HCT116 (cell line): Measurements from ENCODE around the gene METTL1. TPM values are rescaled to one million over a fixed set of nuclear protein-coding genes. Genes with fewer than 3 reads are reported as not detected.

Source experiments
- ATAC-seq: fragments of 200-7000 bp; cut with Tn5 transposase; 2 replicates; pipeline ENCODE4 v1.9.1; 2020; ENCODE audit warnings: mild to moderate bottlenecking, moderate library complexity
- BruUV-seq: library from RNA; stranded (reverse); fragments of 400-500 nt; replicated peaks from 2 replicates; lab custom pipeline; 2021; lab: Mats Ljungman, UMichigan
- CTCF ChIA-PET: fragments of 300-600 bp; sonication (Branson Sonifier 250); formaldehyde crosslinking; loops from one replicate; lab custom pipeline; 2021; ENCODE audit warnings: antibody characterized with exemption; lab: Charles Lee
- POLR2A ChIA-PET: fragments of 300-600, 350-600 bp; sonication (Branson Sonifier 250); formaldehyde crosslinking; loops from one replicate; lab custom pipeline; 2021; ENCODE audit warnings: antibody characterized with exemption; lab: Charles Lee
- RAD21 ChIA-PET, 2 experiments: fragments of 300-600 bp; sonication (Branson Sonifier 250); formaldehyde crosslinking; loops; one replicate each; lab custom pipeline; 2023; ENCODE audit warnings: low total read pairs in 2 of 2; ENCODE audit not compliant: uncharacterized antibody in 2 of 2, unreplicated experiment in 2 of 2, low non-redundant PET in 1 of 2; lab: Charles Lee
- DNase-seq: peaks from one replicate; pipeline ENCODE4 v3.0.0-alpha.2; 2010; ENCODE audit warnings: low read depth, low spot score
- H2AFZ ChIP-seq: fragments of 200-600 bp; shearing (Covaris generic), sonication (generic); 2 replicates; pipeline ENCODE4 v1.6.1; 2017; ENCODE audit warnings: low read depth, mixed run types, mixed read lengths, antibody characterized with exemption, low read length; ENCODE audit not compliant: poor library complexity, severe bottlenecking
- H3K27ac ChIP-seq: 2 replicates; pipeline ENCODE4 v1.5.1; 2012; ENCODE audit warnings: low read depth, low read length
- H3K27me3 ChIP-seq: fragments of 200-600 bp; sonication (generic); 2 replicates; pipeline ENCODE4 v1.6.1; 2016; ENCODE audit warnings: mixed run types, low read length, mixed read lengths; ENCODE audit not compliant: insufficient read depth
- H3K36me3 ChIP-seq, 2 experiments: fragments of 200-500 bp in 1 of 2; fragments of 200-600 bp in 1 of 2; sonication (Bioruptor generic) in 1 of 2; sonication (generic) in 1 of 2; 2 replicates each; pipeline versions ENCODE4 v1.5.1 to v1.6.1; 2014 to 2016; ENCODE audit warnings: low read length in 2 of 2, inconsistent platforms in 1 of 2, mixed read lengths in 1 of 2, mixed run types in 1 of 2; ENCODE audit not compliant: insufficient read depth in 2 of 2, control insufficient read depth in 1 of 2
- H3K4me1 ChIP-seq, 2 experiments: fragments of 200-600 bp in 1 of 2; sonication (generic) in 1 of 2; 2 replicates each; pipeline versions ENCODE4 v1.5.1 to v1.6.1; 2012 to 2017; ENCODE audit warnings: low read length in 2 of 2, inconsistent platforms in 1 of 2, mild to moderate bottlenecking in 1 of 2, mixed read lengths in 1 of 2, mixed run types in 1 of 2, moderate library complexity in 1 of 2; ENCODE audit not compliant: insufficient read depth in 2 of 2, control insufficient read depth in 1 of 2
- H3K4me2 ChIP-seq: fragments of 200-600 bp; sonication (generic); 2 replicates; pipeline ENCODE4 v1.6.1; 2017; ENCODE audit warnings: mixed run types, low read length, mixed read lengths
- H3K4me3 ChIP-seq, 2 experiments: fragments of 200-600 bp in 1 of 2; sonication (generic) in 1 of 2; replicated peaks in 1 of 2; 2 replicates each; pipeline ENCODE4 v1.5.1; 2011 to 2016; ENCODE audit warnings: low read length in 2 of 2, control low read depth in 1 of 2, low read depth in 1 of 2, mild to moderate bottlenecking in 1 of 2, mixed read lengths in 1 of 2, mixed run types in 1 of 2
- H3K79me2 ChIP-seq: fragments of 200-600 bp; sonication (generic); 2 replicates; pipeline ENCODE4 v1.6.1; 2017; ENCODE audit warnings: mild to moderate bottlenecking, mixed run types, low read length, moderate library complexity, mixed read lengths; ENCODE audit not compliant: insufficient read depth
- H3K9ac ChIP-seq: fragments of 200-600 bp; sonication (generic); 2 replicates; pipeline ENCODE4 v1.6.1; 2016; ENCODE audit warnings: low read length, mixed read lengths
- H3K9me2 ChIP-seq: fragments of 200-600 bp; sonication (generic), shearing (Covaris generic); 2 replicates; pipeline ENCODE4 v1.6.1; 2017; ENCODE audit warnings: mixed run types, mild to moderate bottlenecking, moderate library complexity; ENCODE audit not compliant: insufficient read depth
- H3K9me3 ChIP-seq, 2 experiments: fragments of 200-500 bp in 1 of 2; fragments of 200-600 bp in 1 of 2; sonication (Bioruptor generic) in 1 of 2; sonication (generic) in 1 of 2; 2 replicates each; pipeline ENCODE4 v1.6.1; 2014 to 2017; ENCODE audit warnings: low read length in 2 of 2, mixed read lengths in 2 of 2, inconsistent platforms in 1 of 2, low read depth in 1 of 2, mild to moderate bottlenecking in 1 of 2, mixed run types in 1 of 2, moderate library complexity in 1 of 2; ENCODE audit not compliant: control insufficient read depth in 1 of 2, insufficient read depth in 1 of 2
- H4K20me1 ChIP-seq: fragments of 200-600 bp; sonication (generic), shearing (Covaris generic); 2 replicates; pipeline ENCODE4 v1.6.1; 2017; ENCODE audit warnings: mixed run types, mild to moderate bottlenecking, moderate library complexity; ENCODE audit not compliant: insufficient read depth
- CEBPB ChIP-seq: IDR thresholded peaks from 2 replicates; pipeline ENCODE4 v1.6.1; 2012; ENCODE audit warnings: low read depth
- POLR2AphosphoS5 ChIP-seq: IDR thresholded peaks from 2 replicates; pipeline ENCODE4 v1.6.1; 2011; ENCODE audit warnings: mild to moderate bottlenecking, low read depth, low read length, moderate library complexity
- SIN3A ChIP-seq: IDR thresholded peaks from 2 replicates; pipeline ENCODE4 v1.6.1; 2012; ENCODE audit warnings: low read depth
- YY1 ChIP-seq: IDR thresholded peaks from 2 replicates; pipeline ENCODE4 v1.6.1; 2011; ENCODE audit warnings: low read length, low read depth, moderate library complexity, mild to moderate bottlenecking; ENCODE audit not compliant: insufficient replicate concordance; ENCODE audit errors: extremely low read depth
- ZFX ChIP-seq: fragments of 450-650 bp; IDR thresholded peaks from 2 replicates; pipeline ENCODE4 v1.6.1; 2017
- intact Hi-C: fragments of 100-400 bp; cut with micrococcal nuclease; formaldehyde crosslinking; loops from 2 replicates; pipeline ENCODE4 v1.10.0; 2022
- total RNA-seq: library from RNA; stranded (reverse); gene quantifications from one replicate; pipeline ENCODE4 v1.2.1, GENCODE V29; 2021; ENCODE audit not compliant: unreplicated experiment
- TF ChIP-seq, protein P1 (sequence below), 3 experiments: fragments of 200-600 bp in 1 of 3; sonication (generic) in 1 of 3; IDR thresholded peaks in 2 of 3; conservative IDR thresholded peaks in 1 of 3; 2 replicates each; pipeline ENCODE4 v1.5.1; 2012 to 2017; ENCODE audit warnings: low read depth in 2 of 3, low read length in 2 of 3, antibody characterized with exemption in 1 of 3, borderline replicate concordance in 1 of 3, control low read depth in 1 of 3, mild to moderate bottlenecking in 1 of 3, mixed read lengths in 1 of 3, mixed run types in 1 of 3, moderate library complexity in 1 of 3; ENCODE audit not compliant: insufficient read depth in 1 of 3
- TF ChIP-seq, protein P2 (sequence below): IDR thresholded peaks from 2 replicates; pipeline ENCODE4 v1.6.1; 2012
- TF ChIP-seq, protein P3 (sequence below): IDR thresholded peaks from 2 replicates; pipeline ENCODE4 v1.6.1; 2012; ENCODE audit warnings: low read depth

The METTL1 gene
- total RNA-seq, 1 experiment from 2014 or later, result 56.6 TPM

DNA sequence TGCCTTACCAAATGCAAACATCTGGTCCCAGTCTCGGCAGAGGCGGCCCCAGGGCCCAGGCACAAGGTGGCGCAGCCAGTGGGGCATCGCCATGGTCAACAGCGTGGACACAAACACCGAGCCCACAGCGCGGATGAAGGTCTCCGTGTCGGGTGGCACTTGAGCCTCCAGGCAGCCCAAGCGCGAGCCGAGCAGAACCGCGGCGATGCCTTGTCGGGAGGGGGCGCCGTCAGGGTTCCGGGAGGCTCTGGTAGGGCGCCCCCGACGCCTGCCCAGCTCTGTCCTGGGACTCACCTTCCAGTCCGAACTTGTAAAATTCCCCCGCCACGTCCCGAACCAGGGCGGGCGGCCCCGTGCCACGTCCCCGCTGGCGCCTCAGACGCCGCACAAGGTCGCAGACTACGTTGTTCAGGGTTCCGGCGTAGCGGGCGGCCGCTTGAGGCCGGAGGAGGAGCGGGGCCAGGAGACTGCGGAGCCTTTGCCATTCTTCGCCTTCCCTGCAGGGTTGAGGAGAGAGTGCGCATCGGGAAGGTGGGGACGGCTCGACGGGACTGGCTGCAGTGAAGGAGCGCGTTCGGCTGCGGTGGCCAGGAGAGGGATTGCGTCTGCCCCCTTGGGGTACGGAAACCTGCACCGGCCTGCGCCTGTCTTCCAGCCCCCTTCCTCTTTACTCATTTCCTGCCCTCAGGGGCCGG lies 6.8 kb downstream of the METTL1 start:
- TSS peak; percentile 63 for BruUV-seq
- H3K27me3 ChIP-seq, result no peaks in the 10 kb centered on the region
- intact Hi-C loops, result no loop called here
- peaks cover 13 to 20% of the 10 kb centered on the region in 2 experiments; a peak in 3 of 4 replicates for H3K36me3 ChIP-seq
- peak; percentile 49; the same call in 1 of the 2 replicates for TF ChIP-seq ZFX
- TF ChIP-seq, protein P1, sequence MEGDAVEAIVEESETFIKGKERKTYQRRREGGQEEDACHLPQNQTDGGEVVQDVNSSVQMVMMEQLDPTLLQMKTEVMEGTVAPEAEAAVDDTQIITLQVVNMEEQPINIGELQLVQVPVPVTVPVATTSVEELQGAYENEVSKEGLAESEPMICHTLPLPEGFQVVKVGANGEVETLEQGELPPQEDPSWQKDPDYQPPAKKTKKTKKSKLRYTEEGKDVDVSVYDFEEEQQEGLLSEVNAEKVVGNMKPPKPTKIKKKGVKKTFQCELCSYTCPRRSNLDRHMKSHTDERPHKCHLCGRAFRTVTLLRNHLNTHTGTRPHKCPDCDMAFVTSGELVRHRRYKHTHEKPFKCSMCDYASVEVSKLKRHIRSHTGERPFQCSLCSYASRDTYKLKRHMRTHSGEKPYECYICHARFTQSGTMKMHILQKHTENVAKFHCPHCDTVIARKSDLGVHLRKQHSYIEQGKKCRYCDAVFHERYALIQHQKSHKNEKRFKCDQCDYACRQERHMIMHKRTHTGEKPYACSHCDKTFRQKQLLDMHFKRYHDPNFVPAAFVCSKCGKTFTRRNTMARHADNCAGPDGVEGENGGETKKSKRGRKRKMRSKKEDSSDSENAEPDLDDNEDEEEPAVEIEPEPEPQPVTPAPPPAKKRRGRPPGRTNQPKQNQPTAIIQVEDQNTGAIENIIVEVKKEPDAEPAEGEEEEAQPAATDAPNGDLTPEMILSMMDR (IDR thresholded peaks at IDR 0.05 in 2 of 3, conservative IDR thresholded peaks at IDR 0.05 in 1 of 3; ENCODE audit: borderline replicate concordance in 1 of 3, insufficient read depth in 1 of 3, low read depth in 2 of 3, low read length in 2 of 3), result peak in 2 of 3 experiments; percentile 44; a peak in 4 of 6 replicates
- TF ChIP-seq, protein P2, sequence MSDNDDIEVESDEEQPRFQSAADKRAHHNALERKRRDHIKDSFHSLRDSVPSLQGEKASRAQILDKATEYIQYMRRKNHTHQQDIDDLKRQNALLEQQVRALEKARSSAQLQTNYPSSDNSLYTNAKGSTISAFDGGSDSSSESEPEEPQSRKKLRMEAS, result no peak
- no peak for TF ChIP-seq SIN3A
- no peaks in the 10 kb centered on the region for H3K9me3 ChIP-seq
- POLR2A ChIA-PET, result interaction anchor here (0.7 to 0.9 kb wide), 2 partner anchors 21 to 176 kb away, joined by 3 to 4 read pairs; partner anchors contain the start of genes ATP23 and TSPAN31
- H3K9me2 ChIP-seq, result no peaks in the 10 kb centered on the region
- H3K4me1 ChIP-seq, result peaks cover 11 to 40% of the 10 kb centered on the region in 2 experiments
- H3K4me3 ChIP-seq, result peak overlapping the region; percentile 72 to 81
- no peaks in the 10 kb centered on the region for H4K20me1 ChIP-seq
- ATAC-seq (peak; percentile 63), DNase-seq (no peak)
- CTCF ChIA-PET, result interaction anchor here (4.0 kb wide), 1 partner anchor 9 kb away, joined by 51 read pairs; no protein-coding TSS in a partner anchor
- H3K4me2 ChIP-seq, result peak overlapping the region; percentile 100
- H3K27ac ChIP-seq, result peak overlapping the region; percentile 73
- RAD21 ChIA-PET, result no interaction called here
- no peaks in the 10 kb centered on the region; the same call in 1 of the 2 replicates for H3K79me2 ChIP-seq
- H2AFZ ChIP-seq, result peak overlapping the region; percentile 79
- peak overlapping the region; percentile 81 for H3K9ac ChIP-seq

DNA sequence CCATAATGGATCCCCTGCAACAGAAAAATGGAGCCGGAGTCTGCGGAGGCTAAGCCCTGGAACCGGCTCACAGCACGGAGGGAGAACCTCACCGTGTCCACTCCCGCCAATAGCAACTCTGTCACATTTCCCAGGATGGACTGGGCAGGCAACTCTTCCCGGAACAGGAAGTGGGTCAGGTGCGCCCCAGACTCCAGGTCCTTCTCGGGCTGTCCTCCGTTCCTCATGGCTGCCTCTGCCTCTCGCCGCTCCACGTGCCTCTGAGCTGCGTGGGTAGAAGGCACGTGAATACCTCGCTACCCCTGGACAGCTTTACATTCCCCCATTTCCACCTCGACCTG lies 7.3 kb downstream of the METTL1 start:
- Histone ChIP-seq H3K4me1 (peaks cover 11 to 40% of the 10 kb centered on the region in 2 experiments), H3K4me2 (peak overlapping the region; percentile 100), H4K20me1 (no peaks in the 10 kb centered on the region), H3K27ac (peak overlapping the region; percentile 73), H3K9me2 (no peaks in the 10 kb centered on the region), H2AFZ (peak overlapping the region; percentile 79), H3K9ac (peak overlapping the region; percentile 81), H3K27me3 (no peaks in the 10 kb centered on the region), H3K79me2 (no peaks in the 10 kb centered on the region; the same call in 1 of the 2 replicates), H3K4me3 (peak overlapping the region; percentile 72 to 81), H3K36me3 (peaks cover 10 to 15% of the 10 kb centered on the region in 2 experiments; a peak in 3 of 4 replicates), H3K9me3 (no peaks in the 10 kb centered on the region)
- POLR2A ChIA-PET, result interaction anchor here (0.7 to 0.9 kb wide), 2 partner anchors 20 to 177 kb away, joined by 3 to 4 read pairs; partner anchors contain the start of genes ATP23 and TSPAN31
- BruUV-seq, result no TSS peak
- CTCF ChIA-PET, result interaction anchor here (4.0 kb wide), 1 partner anchor 8 kb away, joined by 51 read pairs; no protein-coding TSS in a partner anchor
- DNase-seq, result no peak
- TF ChIP-seq POLR2AphosphoS5, result peak; percentile 77
- TF ChIP-seq, protein P3, sequence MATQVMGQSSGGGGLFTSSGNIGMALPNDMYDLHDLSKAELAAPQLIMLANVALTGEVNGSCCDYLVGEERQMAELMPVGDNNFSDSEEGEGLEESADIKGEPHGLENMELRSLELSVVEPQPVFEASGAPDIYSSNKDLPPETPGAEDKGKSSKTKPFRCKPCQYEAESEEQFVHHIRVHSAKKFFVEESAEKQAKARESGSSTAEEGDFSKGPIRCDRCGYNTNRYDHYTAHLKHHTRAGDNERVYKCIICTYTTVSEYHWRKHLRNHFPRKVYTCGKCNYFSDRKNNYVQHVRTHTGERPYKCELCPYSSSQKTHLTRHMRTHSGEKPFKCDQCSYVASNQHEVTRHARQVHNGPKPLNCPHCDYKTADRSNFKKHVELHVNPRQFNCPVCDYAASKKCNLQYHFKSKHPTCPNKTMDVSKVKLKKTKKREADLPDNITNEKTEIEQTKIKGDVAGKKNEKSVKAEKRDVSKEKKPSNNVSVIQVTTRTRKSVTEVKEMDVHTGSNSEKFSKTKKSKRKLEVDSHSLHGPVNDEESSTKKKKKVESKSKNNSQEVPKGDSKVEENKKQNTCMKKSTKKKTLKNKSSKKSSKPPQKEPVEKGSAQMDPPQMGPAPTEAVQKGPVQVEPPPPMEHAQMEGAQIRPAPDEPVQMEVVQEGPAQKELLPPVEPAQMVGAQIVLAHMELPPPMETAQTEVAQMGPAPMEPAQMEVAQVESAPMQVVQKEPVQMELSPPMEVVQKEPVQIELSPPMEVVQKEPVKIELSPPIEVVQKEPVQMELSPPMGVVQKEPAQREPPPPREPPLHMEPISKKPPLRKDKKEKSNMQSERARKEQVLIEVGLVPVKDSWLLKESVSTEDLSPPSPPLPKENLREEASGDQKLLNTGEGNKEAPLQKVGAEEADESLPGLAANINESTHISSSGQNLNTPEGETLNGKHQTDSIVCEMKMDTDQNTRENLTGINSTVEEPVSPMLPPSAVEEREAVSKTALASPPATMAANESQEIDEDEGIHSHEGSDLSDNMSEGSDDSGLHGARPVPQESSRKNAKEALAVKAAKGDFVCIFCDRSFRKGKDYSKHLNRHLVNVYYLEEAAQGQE, result no peak
- peak; percentile 4 for TF ChIP-seq YY1
- no peak for TF ChIP-seq CEBPB
- RAD21 ChIA-PET, result no interaction called here
- intact Hi-C loops, result no loop called here
- peak; percentile 33 for ATAC-seq
